Suprapubic skin (tissue), 4 donors: ENCODE data around the gene TMEM132D.

Experiments
- CTCF ChIP-seq, 2 donors: fragments of 200-600 bp in 1 of 2; fragments of 450-650 bp in 1 of 2; sonication (generic) in 1 of 2; IDR thresholded peaks; one replicate each; pipeline ENCODE4 v1.5.1; 2016 to 2019; ENCODE audit warnings: antibody characterized with exemption in 2 of 2, mild to moderate bottlenecking in 1 of 2, moderate library complexity in 1 of 2
- EP300 ChIP-seq: sonication (generic); formaldehyde crosslinking; IDR thresholded peaks from one replicate; pipeline ENCODE4 v1.6.1; 2017; ENCODE audit warnings: antibody characterized with exemption
- POLR2A ChIP-seq, 2 donors: fragments of 450-650 bp; IDR thresholded peaks; one replicate each; pipeline ENCODE4 v1.6.1; 2017; ENCODE audit warnings: antibody characterized with exemption in 2 of 2, mild to moderate bottlenecking in 2 of 2, moderate library complexity in 2 of 2
- POLR2AphosphoS5 ChIP-seq, 3 donors: sonication (generic); formaldehyde crosslinking; IDR thresholded peaks; one replicate each; pipeline ENCODE4 v1.6.1; 2017; ENCODE audit warnings: antibody characterized with exemption in 3 of 3

- no peak for TF ChIP-seq CTCF (IDR thresholded peaks at IDR 0.05)
- TF ChIP-seq POLR2A (IDR thresholded peaks at IDR 0.05): no peak
- TF ChIP-seq EP300: no peak
- TF ChIP-seq POLR2AphosphoS5 (IDR thresholded peaks at IDR 0.05): no peak
Observed at GRCh38 chr12:129790331-129790730, 113.5 kb downstream of the TMEM132D start.
